GM18520 (cell line): ENCODE measurements around the gene ABHD6.
"Not testable (repeated sequence)": the region's sequence is repeated elsewhere in the genome, so short reads cannot be mapped to it uniquely, and the experiment has no call there.

Experiments
- ATAC-seq: cut with Tn5 transposase; IDR thresholded peaks from one replicate; pipeline ENCODE4 v1.9.1; 2021; ENCODE audit not compliant: unreplicated experiment

ABHD6 gene

GRCh38 chr3:58209933-58210332 is 27.7 kb upstream of the ABHD6 start:
- no peak for ATAC-seq

- ATAC-seq: no peak
Measured at GRCh38 chr3:58210761-58211460, 26.7 kb upstream of the ABHD6 start, which contains the start of gene DNASE1L3. Gene DNASE1L3 (minus strand): TSS chr3:58210972. CDS start chr3:58210906, 66 bp downstream.

- ATAC-seq: peak; percentile 76
Measured at GRCh38 chr3:58214484-58215316, 22.9 kb upstream of the ABHD6 start.

- no peak for ATAC-seq
Measured at GRCh38 chr3:58215317-58216025, 22.1 kb upstream of the ABHD6 start.

- ATAC-seq: no peak
Measured at GRCh38 chr3:58216496-58217195, 20.9 kb upstream of the ABHD6 start.

- peak; percentile 19 for ATAC-seq
Measured at GRCh38 chr3:58217209-58217811, 20.3 kb upstream of the ABHD6 start.

- no peak for ATAC-seq
Measured at GRCh38 chr3:58218904-58219303, 18.7 kb upstream of the ABHD6 start.

GRCh38 chr3:58222161-58222724 is 15.3 kb upstream of the ABHD6 start:
- ATAC-seq: no peak

GRCh38 chr3:58223855-58224254 is 13.7 kb upstream of the ABHD6 start:
- no peak for ATAC-seq

- not testable (repeated sequence) for ATAC-seq
Measured at GRCh38 chr3:58227933-58228332, 9.7 kb upstream of the ABHD6 start.

- ATAC-seq: no peak
Measured at GRCh38 chr3:58230876-58231552, 6.6 kb upstream of the ABHD6 start.

GRCh38 chr3:58231666-58232065 is 5.9 kb upstream of the ABHD6 start:
- ATAC-seq: no peak

GRCh38 chr3:58234516-58234931 is 3.1 kb upstream of the ABHD6 start:
- ATAC-seq: no peak

GRCh38 chr3:58235970-58236369 is 1.6 kb upstream of the ABHD6 start:
- no peak for ATAC-seq

- no peak for ATAC-seq
Measured at GRCh38 chr3:58236527-58237237, 910 bp upstream of the ABHD6 start.

GRCh38 chr3:58237941-58238681 is 519 bp downstream of the ABHD6 start:
- ATAC-seq: peak; percentile 5

GRCh38 chr3:58238830-58239229 is 1.2 kb downstream of the ABHD6 start:
- ATAC-seq: no peak

GRCh38 chr3:58241306-58242044 is 3.9 kb downstream of the ABHD6 start:
- no peak for ATAC-seq
